Thymus (tissue), 11 donors: ENCODE results near the gene SUB1. TPM values are rescaled to one million over a fixed set of nuclear protein-coding genes. Genes with fewer than 3 reads are reported as not detected.

Source experiments
- DNase-seq, 9 donors: peaks; one replicate each; pipeline ENCODE4 v3.0.0-alpha.2; 2013; ENCODE audit warnings: low spot score in 9 of 9, low read depth in 6 of 9, missing footprints in 1 of 9
- H3K27ac ChIP-seq, 2 donors: one replicate each; pipeline ENCODE4 v1.5.1; 2013; ENCODE audit warnings: control low read depth in 1 of 2, low read depth in 1 of 2, low read length in 1 of 2, mild to moderate bottlenecking in 1 of 2, moderate library complexity in 1 of 2
- H3K27me3 ChIP-seq, 2 donors: one replicate each; pipeline ENCODE4 v1.5.1; 2013; ENCODE audit warnings: low read length in 1 of 2; ENCODE audit not compliant: control insufficient read depth in 2 of 2, insufficient read depth in 1 of 2
- H3K36me3 ChIP-seq, 2 donors: one replicate each; pipeline ENCODE4 v1.5.1; 2013; ENCODE audit warnings: low read length in 1 of 2, mild to moderate bottlenecking in 1 of 2, moderate library complexity in 1 of 2; ENCODE audit not compliant: control insufficient read depth in 2 of 2, insufficient read depth in 2 of 2
- H3K4me1 ChIP-seq, 2 donors: one replicate each; pipeline ENCODE4 v1.5.1; 2013; ENCODE audit warnings: low read length in 2 of 2; ENCODE audit not compliant: control insufficient read depth in 2 of 2, insufficient read depth in 2 of 2
- H3K4me3 ChIP-seq, 2 donors: one replicate each; pipeline ENCODE4 v1.5.1; 2013; ENCODE audit warnings: low read length in 2 of 2, control low read depth in 1 of 2, mild to moderate bottlenecking in 1 of 2
- H3K9me3 ChIP-seq, 2 donors: one replicate each; pipeline ENCODE4 v1.5.1; 2013; ENCODE audit warnings: low read length in 1 of 2, mild to moderate bottlenecking in 1 of 2; ENCODE audit not compliant: control insufficient read depth in 2 of 2, insufficient read depth in 1 of 2
- WGBS: extraction: QIAGEN DNeasy Blood & Tissue Kit; methylation state at CpG from one replicate; pipeline ENCODE4 v1.1.7; 2013; 5-methylcytosine and 5-hydroxymethylcytosine counted together
- polyA plus RNA-seq: library from polyadenylated mRNA; stranded (reverse); fragments of 200-250 nt; gene quantifications from one replicate; pipeline ENCODE4 v1.2.3, GENCODE V29; 2013
- total RNA-seq: library from RNA; stranded (reverse); fragments of 120-200 nt; gene quantifications from one replicate; pipeline ENCODE4 v1.2.4, GENCODE V29; 2013
- donor health status: healthy.

The SUB1 gene
- total and polyA plus RNA-seq, 2 donors = 355 to 527 TPM

DNA sequence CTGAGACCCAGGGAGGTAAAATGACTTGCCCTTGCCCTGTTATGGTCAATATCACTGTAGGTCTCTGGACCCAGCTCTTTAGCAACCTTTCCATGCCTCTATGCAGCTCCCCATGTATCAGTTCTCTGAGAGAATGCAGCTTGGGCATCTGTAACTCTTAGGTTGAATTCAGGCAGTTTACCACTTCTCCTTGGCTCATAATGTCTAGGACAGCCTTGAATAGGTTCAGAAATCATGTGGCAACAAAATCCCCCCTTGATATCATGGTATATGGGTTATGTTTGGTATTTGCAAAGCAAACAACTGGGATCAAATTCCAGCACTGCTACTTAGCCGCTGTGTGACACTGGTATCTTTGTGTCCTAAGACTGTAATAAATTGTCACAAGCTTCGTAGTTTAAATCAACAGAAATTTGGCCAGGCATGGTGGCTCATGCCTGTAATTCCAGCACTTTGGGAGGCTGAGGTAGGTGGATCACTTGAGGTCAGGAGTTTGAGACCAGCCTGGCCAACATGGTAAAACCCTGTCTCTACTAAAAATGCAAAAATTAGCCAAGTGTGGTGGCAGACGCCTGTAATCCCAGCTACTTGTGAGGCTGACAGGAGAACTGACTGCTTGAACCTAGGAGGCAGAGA, 10.7 kb upstream of the SUB1 start:
- H3K27ac ChIP-seq = no peak overlapping the region

DNA sequence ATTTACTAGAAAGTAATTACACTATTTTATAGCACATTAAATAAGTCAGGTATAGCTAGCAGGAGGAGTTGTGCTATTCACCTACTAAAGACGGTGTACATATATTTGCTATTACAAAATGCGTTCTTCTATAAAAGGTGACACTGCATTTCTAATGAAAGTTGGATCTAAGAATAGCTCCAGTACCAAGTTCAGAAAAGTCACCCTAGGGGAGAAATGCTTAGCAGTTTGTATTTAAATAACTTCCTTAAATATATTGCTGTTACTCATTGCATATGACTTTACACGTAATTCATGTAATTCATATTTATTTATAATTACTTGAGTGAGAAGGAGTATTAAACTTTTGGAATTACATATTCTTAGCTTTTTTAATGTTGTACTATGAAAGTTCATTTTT, 7.0 kb upstream of the SUB1 start:
- Histone ChIP-seq H3K9me3 (no peaks in the 10 kb centered on the region), H3K4me3 (no peak overlapping the region), H3K36me3 (no peaks in the 10 kb centered on the region), H3K27me3 (no peaks in the 10 kb centered on the region), H3K4me1 (peaks cover 0 to 14% of the 10 kb centered on the region in 2 donors), H3K27ac (no peak overlapping the region)
- 89% methylated on average over 3 of the region's 3 CpGs for WGBS
- no peak for DNase-seq

More for the DNA sequence above, 10.7 kb upstream of the SUB1 start:
- Histone ChIP-seq H3K27me3 (no peaks in the 10 kb centered on the region), H3K36me3 (no peaks in the 10 kb centered on the region), H3K4me1 (peaks cover 0 to 6% of the 10 kb centered on the region in 2 donors), H3K9me3 (no peaks in the 10 kb centered on the region), H3K4me3 (no peak overlapping the region)
- no peak for DNase-seq
- WGBS = 96% methylated on average over 3 of the region's 3 CpGs

DNA sequence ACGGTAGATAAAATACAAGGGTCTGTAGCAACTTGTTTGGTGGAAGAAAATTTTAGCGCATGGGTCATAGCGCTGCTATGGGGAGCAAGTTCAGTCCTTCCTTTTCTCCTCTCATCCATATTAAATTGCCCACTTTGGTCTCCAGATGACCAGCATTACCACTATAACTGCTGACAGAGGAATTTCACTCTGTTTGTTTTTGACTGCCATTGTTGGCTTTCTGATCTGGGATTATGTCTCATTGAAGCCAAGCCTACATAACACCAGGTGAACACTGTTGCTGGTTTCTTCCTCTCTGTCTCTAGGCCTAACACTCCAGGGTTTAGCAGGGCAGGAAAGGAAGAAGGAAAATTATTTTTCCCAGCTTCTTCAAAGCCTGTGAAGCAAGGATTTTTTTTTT, 6.6 kb upstream of the SUB1 start:
- H3K27me3 ChIP-seq = no peaks in the 10 kb centered on the region
- no peaks in the 10 kb centered on the region for H3K9me3 ChIP-seq
- no peak overlapping the region for H3K4me3 ChIP-seq
- DNase-seq = no peak
- WGBS = 99% methylated on average over 3 of the region's 3 CpGs
- H3K4me1 ChIP-seq = peaks cover 0 to 12% of the 10 kb centered on the region in 2 donors
- no peaks in the 10 kb centered on the region for H3K36me3 ChIP-seq
- no peak overlapping the region for H3K27ac ChIP-seq

DNA sequence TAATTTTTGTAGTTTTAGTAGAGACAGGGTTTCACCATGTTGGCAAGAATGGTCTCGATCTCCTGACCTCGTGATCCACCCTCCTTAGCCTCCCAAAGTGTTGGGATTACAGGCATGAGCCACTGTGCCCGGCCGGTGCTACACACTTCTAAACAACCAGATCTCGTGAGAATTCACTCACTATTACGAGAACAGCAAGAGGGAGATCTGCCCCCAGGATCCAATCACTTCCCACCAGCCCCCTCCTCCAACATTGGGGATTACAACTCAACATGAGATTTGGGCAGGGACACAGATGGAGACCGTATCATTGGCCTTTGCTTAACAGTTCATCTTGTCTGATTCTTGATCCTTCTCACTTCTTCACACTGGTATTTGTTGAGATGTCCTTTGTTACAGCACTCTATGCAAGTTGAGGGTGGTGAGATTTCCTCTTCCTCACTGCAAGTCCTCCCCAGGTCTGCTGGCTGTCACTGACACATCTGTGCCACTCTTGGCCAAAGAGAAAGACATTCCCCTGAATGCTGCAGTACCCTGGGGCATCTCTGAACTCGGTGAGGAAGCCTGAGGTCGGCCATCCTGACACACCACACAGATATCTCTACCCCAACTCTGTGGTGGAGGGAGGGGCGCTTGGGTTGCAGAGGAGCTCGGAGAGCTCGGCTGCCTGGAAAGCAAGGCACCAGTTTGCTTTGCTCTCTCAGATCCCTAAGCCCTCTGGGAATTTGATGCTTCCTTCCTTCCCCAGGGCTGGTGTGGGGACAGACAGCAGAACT, 4.2 kb upstream of the SUB1 start:
- no peak for DNase-seq
- no peaks in the 10 kb centered on the region for H3K36me3 ChIP-seq
- H3K4me1 ChIP-seq = peaks cover 2 to 12% of the 10 kb centered on the region in 2 donors
- WGBS = 90% methylated on average over 12 of the region's 12 CpGs
- no peaks in the 10 kb centered on the region for H3K9me3 ChIP-seq
- no peaks in the 10 kb centered on the region for H3K27me3 ChIP-seq
- H3K27ac ChIP-seq = no peak overlapping the region
- H3K4me3 ChIP-seq = no peak overlapping the region

DNA sequence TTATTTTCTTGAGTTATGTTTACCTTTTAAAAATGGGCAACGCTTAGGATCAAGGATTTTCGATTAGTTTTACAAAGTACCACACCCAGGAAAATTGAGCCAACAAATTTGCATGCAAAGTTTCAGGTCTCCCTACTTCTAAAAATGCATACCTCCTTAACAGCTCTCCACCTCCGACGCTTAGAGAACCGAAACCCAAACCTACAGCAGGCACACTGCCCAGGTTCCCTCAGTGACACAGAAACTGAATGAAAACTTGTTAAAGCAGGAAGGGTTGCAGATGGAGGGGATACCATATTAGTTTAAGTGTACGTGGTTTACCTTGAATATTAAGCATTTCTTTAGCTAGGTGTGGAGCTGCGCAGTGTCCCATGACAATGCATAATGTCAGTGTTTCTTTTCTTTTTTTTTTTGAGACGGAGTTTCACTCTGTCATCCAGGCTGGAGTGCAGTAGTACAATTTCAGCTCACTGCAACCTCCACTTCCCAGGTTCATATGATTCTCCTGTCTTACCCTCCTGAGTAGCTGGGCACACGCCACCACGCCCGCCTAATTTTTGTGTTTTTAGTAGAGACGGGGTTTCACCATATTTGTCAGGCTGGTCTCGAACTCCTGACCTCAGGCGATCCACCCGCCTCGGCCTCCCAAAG, 1.6 kb upstream of the SUB1 start:
- peak in 1 of 9 donors; percentile 36 for DNase-seq
- no peaks in the 10 kb centered on the region for H3K27me3 ChIP-seq
- peak overlapping the region in 1 of 2 donors; percentile 43 for H3K27ac ChIP-seq
- peaks cover 3 to 8% of the 10 kb centered on the region in 2 donors for H3K36me3 ChIP-seq
- 93% methylated on average over 16 of the region's 16 CpGs for WGBS
- no peak overlapping the region for H3K4me3 ChIP-seq
- no peaks in the 10 kb centered on the region for H3K9me3 ChIP-seq
- peaks cover 6 to 20% of the 10 kb centered on the region in 2 donors for H3K4me1 ChIP-seq

DNA sequence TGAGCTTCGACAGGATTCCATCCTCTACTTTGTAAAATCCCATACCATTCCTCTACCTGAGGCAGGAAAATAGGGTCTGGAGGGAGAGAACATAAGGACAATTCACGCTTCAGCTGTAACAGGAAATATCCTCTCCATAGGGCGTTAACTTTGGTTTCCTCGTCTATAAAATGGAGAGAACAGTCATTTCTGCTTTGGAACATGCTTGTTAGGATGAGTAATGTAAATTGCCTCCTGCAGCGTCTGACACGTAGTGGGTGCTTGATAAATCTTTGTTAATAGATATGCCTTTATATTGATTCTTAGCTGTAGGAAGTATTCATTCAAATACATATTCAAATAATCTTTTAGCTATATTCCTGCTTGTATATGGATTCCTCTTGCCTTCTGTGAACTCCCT, 711 bp upstream of the SUB1 start:
- Histone ChIP-seq H3K27ac (no peak overlapping the region), H3K4me3 (no peak overlapping the region), H3K4me1 (peaks cover 6 to 22% of the 10 kb centered on the region in 2 donors), H3K9me3 (no peaks in the 10 kb centered on the region), H3K36me3 (peaks cover 10 to 18% of the 10 kb centered on the region in 2 donors), H3K27me3 (no peaks in the 10 kb centered on the region)
- no peak for DNase-seq
- 90% methylated on average over 6 of the region's 6 CpGs for WGBS

DNA sequence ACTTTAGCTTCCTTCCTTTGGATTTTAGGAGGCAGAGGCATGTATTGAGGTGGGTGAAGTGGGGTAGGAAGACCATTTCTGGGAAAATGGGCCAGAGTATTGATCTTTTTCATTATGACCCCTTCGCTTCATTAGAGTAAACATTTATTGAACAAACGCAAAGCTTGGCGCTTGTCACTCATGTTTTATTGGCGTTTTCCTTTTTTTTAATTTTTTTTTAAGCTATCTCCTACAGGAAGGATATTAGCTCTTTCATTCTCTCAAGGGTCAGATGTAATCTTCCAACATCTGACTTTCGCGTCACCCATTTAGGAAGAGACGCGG, 273 bp upstream of the SUB1 start:
- Histone ChIP-seq H3K27me3 (no peaks in the 10 kb centered on the region), H3K27ac (peak overlapping the region in 1 of 2 donors; percentile 98), H3K4me3 (peak overlapping the region; percentile 67 to 79), H3K4me1 (peaks cover 6 to 22% of the 10 kb centered on the region in 2 donors), H3K36me3 (peaks cover 10 to 21% of the 10 kb centered on the region in 2 donors), H3K9me3 (no peaks in the 10 kb centered on the region)
- WGBS = 37% methylated on average over 8 of the region's 8 CpGs
- no peak for DNase-seq

DNA sequence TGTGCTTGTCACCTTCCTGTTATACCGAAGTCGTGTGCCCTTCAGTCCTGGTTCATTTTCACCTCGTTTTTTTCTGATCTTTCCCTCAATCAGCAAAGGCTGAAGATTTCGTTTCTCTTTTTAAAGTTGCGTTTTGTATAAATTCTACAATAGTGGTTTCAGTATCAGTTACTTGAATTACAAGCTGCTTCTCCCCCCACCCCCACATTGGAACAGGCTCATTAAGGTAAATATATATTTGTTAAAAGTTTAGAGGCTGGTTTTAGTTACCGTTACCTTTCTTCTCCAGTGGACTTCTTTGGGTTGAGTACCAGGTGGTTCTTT, 881 bp downstream of the SUB1 start:
- H3K9me3 ChIP-seq = no peaks in the 10 kb centered on the region
- peaks cover 6 to 22% of the 10 kb centered on the region in 2 donors for H3K4me1 ChIP-seq
- peak in 1 of 9 donors; percentile 46 for DNase-seq
- 1% methylated on average over 6 of the region's 6 CpGs for WGBS
- peak overlapping the region; percentile 67 to 79 for H3K4me3 ChIP-seq
- peaks cover 10 to 27% of the 10 kb centered on the region in 2 donors for H3K36me3 ChIP-seq
- peak overlapping the region; percentile 98 to 99 for H3K27ac ChIP-seq
- no peaks in the 10 kb centered on the region for H3K27me3 ChIP-seq

DNA sequence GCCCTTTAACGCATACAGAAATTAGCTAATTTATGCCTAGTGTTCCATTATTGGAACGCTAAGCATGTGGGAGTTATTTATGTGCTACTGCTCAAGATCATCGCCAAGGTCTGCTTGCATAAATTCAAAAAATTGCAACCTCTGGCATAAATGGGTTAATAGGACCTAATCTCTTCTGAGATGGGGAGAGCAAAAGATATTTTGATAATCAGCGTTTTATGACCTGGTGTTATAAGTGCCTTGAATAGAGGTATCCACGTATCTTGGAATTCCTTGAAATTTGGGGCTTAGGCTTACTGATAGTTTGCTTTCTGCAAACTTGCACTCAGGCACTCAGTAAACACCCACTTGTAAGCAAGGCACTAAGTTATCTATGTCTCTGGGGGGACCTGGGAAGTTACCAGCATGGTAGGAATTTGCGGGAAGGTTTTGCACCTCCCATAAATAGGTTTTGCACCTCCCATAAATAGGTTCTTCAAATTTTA, 1.8 kb downstream of the SUB1 start:
- H3K4me1 ChIP-seq = peaks cover 6 to 17% of the 10 kb centered on the region in 2 donors
- peak overlapping the region in 1 of 2 donors; percentile 79 for H3K4me3 ChIP-seq
- H3K36me3 ChIP-seq = peaks cover 14 to 35% of the 10 kb centered on the region in 2 donors
- H3K27me3 ChIP-seq = no peaks in the 10 kb centered on the region
- no peak for DNase-seq
- H3K27ac ChIP-seq = no peak overlapping the region
- WGBS = 94% methylated on average over 6 of the region's 6 CpGs
- H3K9me3 ChIP-seq = no peaks in the 10 kb centered on the region
